Measurements from ENCODE around the gene BAZ2B. TPM values are rescaled to one million over a fixed set of nuclear protein-coding genes. Genes with fewer than 3 reads are reported as not detected.

Gene BAZ2B
- total and polyA plus RNA-seq, 2 donors (not counting 3 experiments of a cell fraction or from before 2014, with no cell fraction given) = 22.1 to 73.8 TPM

DNA sequence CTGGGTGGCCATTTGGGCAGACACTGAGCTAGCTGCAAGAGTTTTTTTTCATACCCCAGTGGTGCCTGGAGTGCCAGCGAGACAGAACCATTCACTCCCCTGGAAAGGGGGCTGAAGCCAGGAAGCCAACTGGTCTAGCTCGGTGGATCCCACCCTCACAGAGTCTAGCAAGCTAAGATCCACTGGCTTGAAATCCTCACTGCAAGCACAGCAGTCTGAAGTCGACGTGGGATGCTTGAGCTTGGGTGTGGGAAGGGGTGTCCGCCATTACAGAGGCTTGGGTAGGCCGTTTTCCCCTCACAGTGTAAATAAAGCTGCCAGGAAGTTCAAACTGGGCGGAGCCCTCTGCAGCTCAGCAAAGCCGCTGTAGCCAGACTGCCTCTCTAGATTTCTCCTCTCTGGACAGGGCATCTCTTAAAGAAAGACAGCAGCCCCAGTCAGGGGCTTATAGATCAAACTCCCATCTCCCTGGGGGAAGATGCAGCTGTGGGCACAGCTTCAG lies 260.2 kb downstream of the BAZ2B start:
- peak; percentile 59 for FAIRE-seq
- intact Hi-C loops (cut with micrococcal nuclease) = no loop called here
- no TSS peak for BruUV-seq (replicated peaks)
- H4K20me1 ChIP-seq (replicated peaks; ENCODE audit: control insufficient read depth, extremely low read depth, insufficient read depth, low read length) = no peaks in the 10 kb centered on the region
- no peak overlapping the region for H2AFZ ChIP-seq (ENCODE audit: low read depth, low read length)
- CTCF ChIA-PET = no interaction called here
- H3K27me3 ChIP-seq (ENCODE audit: control insufficient read depth in 2 of 2, insufficient read depth in 2 of 2, low read length in 2 of 2) = no peaks in the 10 kb centered on the region
- dilution Hi-C loops (cut with MboI; ENCODE audit: extremely low pct_ligation_motif_present, low sequenced_read_pairs) = no loop called here
- no peak overlapping the region for H3K9ac ChIP-seq (replicated peaks; ENCODE audit: extremely low read depth, insufficient read depth, low read length)
- H3K79me2 ChIP-seq (ENCODE audit: control insufficient read depth, insufficient read depth, low read length) = no peaks in the 10 kb centered on the region
- no peak overlapping the region for H3K4me3 ChIP-seq (replicated peaks in 1 of 3; ENCODE audit: insufficient read depth in 1 of 3, low read depth in 1 of 3, low read length in 3 of 3)
- no peaks in the 10 kb centered on the region for H3K9me1 ChIP-seq (replicated peaks; ENCODE audit: control insufficient read depth, extremely low read depth, insufficient read depth, low read length)
- H3K36me3 ChIP-seq (ENCODE audit: control insufficient read depth in 2 of 2, extremely low read depth in 1 of 2, insufficient read depth in 2 of 2, low read length in 2 of 2) = peaks cover 0 to 10% of the 10 kb centered on the region in 2 experiments
- no peaks in the 10 kb centered on the region for H3K4me1 ChIP-seq (ENCODE audit: control insufficient read depth, extremely low read depth, insufficient read depth, low read length)
- POLR2A ChIA-PET = no interaction called here
- TF ChIP-seq, protein P1, sequence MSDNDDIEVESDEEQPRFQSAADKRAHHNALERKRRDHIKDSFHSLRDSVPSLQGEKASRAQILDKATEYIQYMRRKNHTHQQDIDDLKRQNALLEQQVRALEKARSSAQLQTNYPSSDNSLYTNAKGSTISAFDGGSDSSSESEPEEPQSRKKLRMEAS (IDR thresholded peaks at IDR 0.05; ENCODE audit: insufficient read depth, insufficient read length) = no peak
- no peak for TF ChIP-seq JUN (IDR thresholded peaks at IDR 0.05; ENCODE audit: borderline replicate concordance, insufficient read depth, insufficient read length, low read depth)
- TF ChIP-seq POLR2A (IDR thresholded peaks at IDR 0.05; ENCODE audit: low read depth, low read length) = no peak
- no peak for TF ChIP-seq FOS (IDR thresholded peaks at IDR 0.05; ENCODE audit: borderline replicate concordance, insufficient read depth, low read length)
- TF ChIP-seq, protein P2, sequence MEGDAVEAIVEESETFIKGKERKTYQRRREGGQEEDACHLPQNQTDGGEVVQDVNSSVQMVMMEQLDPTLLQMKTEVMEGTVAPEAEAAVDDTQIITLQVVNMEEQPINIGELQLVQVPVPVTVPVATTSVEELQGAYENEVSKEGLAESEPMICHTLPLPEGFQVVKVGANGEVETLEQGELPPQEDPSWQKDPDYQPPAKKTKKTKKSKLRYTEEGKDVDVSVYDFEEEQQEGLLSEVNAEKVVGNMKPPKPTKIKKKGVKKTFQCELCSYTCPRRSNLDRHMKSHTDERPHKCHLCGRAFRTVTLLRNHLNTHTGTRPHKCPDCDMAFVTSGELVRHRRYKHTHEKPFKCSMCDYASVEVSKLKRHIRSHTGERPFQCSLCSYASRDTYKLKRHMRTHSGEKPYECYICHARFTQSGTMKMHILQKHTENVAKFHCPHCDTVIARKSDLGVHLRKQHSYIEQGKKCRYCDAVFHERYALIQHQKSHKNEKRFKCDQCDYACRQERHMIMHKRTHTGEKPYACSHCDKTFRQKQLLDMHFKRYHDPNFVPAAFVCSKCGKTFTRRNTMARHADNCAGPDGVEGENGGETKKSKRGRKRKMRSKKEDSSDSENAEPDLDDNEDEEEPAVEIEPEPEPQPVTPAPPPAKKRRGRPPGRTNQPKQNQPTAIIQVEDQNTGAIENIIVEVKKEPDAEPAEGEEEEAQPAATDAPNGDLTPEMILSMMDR (IDR thresholded peaks at IDR 0.05; ENCODE audit: extremely low read depth in 1 of 2, insufficient read depth in 1 of 2, low read depth in 1 of 2, low read length in 2 of 2) = no peak
- no peak for TF ChIP-seq EZH2 (IDR thresholded peaks at IDR 0.05; ENCODE audit: borderline replicate concordance, low read depth, low read length, severe bottlenecking)
- TF ChIP-seq POLR2AphosphoS5 (IDR thresholded peaks at IDR 0.05; ENCODE audit: insufficient read depth, low read depth, low read length) = no peak
- no peaks in the 10 kb centered on the region for H3K9me3 ChIP-seq (replicated peaks; ENCODE audit: control insufficient read depth, insufficient read depth, low read length)
- H3K4me2 ChIP-seq (ENCODE audit: insufficient read depth, low read length) = no peak overlapping the region
- H3K27ac ChIP-seq (ENCODE audit: insufficient read depth, low read depth, low read length) = no peak overlapping the region
- DNase-seq (ENCODE audit: low read depth, low spot score) = no peak

All from endothelial cell of umbilical vein (primary cell).